PC-9 (cell line): ENCODE measurements around the gene GPX3. TPM values are rescaled to one million over a fixed set of nuclear protein-coding genes. Genes with fewer than 3 reads are reported as not detected.

Source experiments
- BruUV-seq: library from RNA; stranded (reverse); fragments of 400-500 nt; replicated peaks from 2 replicates; lab custom pipeline; 2021; lab: Mats Ljungman, UMichigan
- CTCF ChIA-PET: fragments of 300-600 bp; sonication (Branson Sonifier 250); formaldehyde crosslinking; loops from one replicate; lab custom pipeline; 2022; ENCODE audit warnings: antibody characterized with exemption; lab: Charles Lee
- POLR2A ChIA-PET: fragments of 300-600 bp; sonication (Branson Sonifier 250); formaldehyde crosslinking; loops from one replicate; lab custom pipeline; 2022; ENCODE audit warnings: antibody characterized with exemption; ENCODE audit not compliant: unreplicated experiment; lab: Charles Lee
- DNase-seq, 2 experiments: peaks; one replicate each; pipeline versions ENCODE4 v3.0.0 to v3.0.0-alpha.2; 2015 to 2022; ENCODE audit warnings: mixed read lengths in 1 of 2
- H2AFZ ChIP-seq: fragments of 200-600 bp; sonication (generic); 2 replicates; pipeline ENCODE4 v1.8.1; 2017; ENCODE audit warnings: antibody characterized with exemption
- H3F3A ChIP-seq: fragments of 200-600 bp; sonication (generic); 2 replicates; pipeline ENCODE4 v1.8.1; 2017; ENCODE audit warnings: antibody characterized with exemption, mild to moderate bottlenecking, low read depth; ENCODE audit not compliant: insufficient read depth
- H3K27ac ChIP-seq: fragments of 200-600 bp; sonication (generic); 2 replicates; pipeline ENCODE4 v1.6.1; 2016; ENCODE audit warnings: mixed run types
- H3K27me3 ChIP-seq: fragments of 200-600 bp; sonication (generic); 2 replicates; pipeline ENCODE4 v1.6.1; 2016; ENCODE audit warnings: low read depth, mixed run types; ENCODE audit not compliant: insufficient read depth
- H3K36me3 ChIP-seq: fragments of 200-600 bp; sonication (generic); 2 replicates; pipeline ENCODE4 v1.6.1; 2016; ENCODE audit warnings: low read depth, mixed run types
- H3K4me1 ChIP-seq: fragments of 200-600 bp; sonication (generic); replicated peaks from 2 replicates; pipeline ENCODE4 v1.6.1; 2016; ENCODE audit warnings: mixed run types; ENCODE audit not compliant: insufficient read depth
- H3K4me2 ChIP-seq: fragments of 200-600 bp; sonication (generic); 2 replicates; pipeline ENCODE4 v1.6.1; 2017; ENCODE audit warnings: mixed run types
- H3K4me3 ChIP-seq: fragments of 200-600 bp; sonication (generic); 2 replicates; pipeline ENCODE4 v1.6.1; 2016; ENCODE audit warnings: mixed run types
- H3K79me2 ChIP-seq: fragments of 200-600 bp; sonication (generic); 2 replicates; pipeline ENCODE4 v1.6.1; 2017; ENCODE audit warnings: low read depth, mixed run types
- H3K9me2 ChIP-seq: fragments of 200-600 bp; sonication (generic); 2 replicates; pipeline ENCODE4 v1.8.1; 2017; ENCODE audit warnings: mild to moderate bottlenecking; ENCODE audit not compliant: insufficient read depth
- H3K9me3 ChIP-seq: fragments of 200-600 bp; sonication (generic); 2 replicates; pipeline ENCODE4 v1.8.1; 2016; ENCODE audit warnings: low read depth; ENCODE audit not compliant: insufficient read depth
- H4K20me1 ChIP-seq: fragments of 200-600 bp; sonication (generic); 2 replicates; pipeline ENCODE4 v1.8.1; 2017; ENCODE audit not compliant: insufficient read depth
- CTCF ChIP-seq: fragments of 200-600 bp; sonication (generic); conservative IDR thresholded peaks from 2 replicates; pipeline ENCODE4 v1.6.1; 2017; ENCODE audit warnings: mixed run types, antibody characterized with exemption, mild to moderate bottlenecking, moderate library complexity
- EZH2 ChIP-seq: fragments of 200-600 bp; sonication (generic); IDR thresholded peaks from 2 replicates; pipeline ENCODE4 v1.8.0; 2017; ENCODE audit warnings: antibody characterized with exemption, low read depth
- intact Hi-C: fragments of 100-400 bp; cut with micrococcal nuclease; formaldehyde crosslinking; loops from one replicate; pipeline ENCODE4 v1.10.0; 2022; ENCODE audit not compliant: unreplicated experiment
- total RNA-seq: library from RNA; stranded (reverse); gene quantifications from 2 replicates; pipeline ENCODE4 v1.2.3, GENCODE V29; 2021

GPX3 gene
- total RNA-seq, 1 experiment from 2014 or later = 93.2 TPM

DNA sequence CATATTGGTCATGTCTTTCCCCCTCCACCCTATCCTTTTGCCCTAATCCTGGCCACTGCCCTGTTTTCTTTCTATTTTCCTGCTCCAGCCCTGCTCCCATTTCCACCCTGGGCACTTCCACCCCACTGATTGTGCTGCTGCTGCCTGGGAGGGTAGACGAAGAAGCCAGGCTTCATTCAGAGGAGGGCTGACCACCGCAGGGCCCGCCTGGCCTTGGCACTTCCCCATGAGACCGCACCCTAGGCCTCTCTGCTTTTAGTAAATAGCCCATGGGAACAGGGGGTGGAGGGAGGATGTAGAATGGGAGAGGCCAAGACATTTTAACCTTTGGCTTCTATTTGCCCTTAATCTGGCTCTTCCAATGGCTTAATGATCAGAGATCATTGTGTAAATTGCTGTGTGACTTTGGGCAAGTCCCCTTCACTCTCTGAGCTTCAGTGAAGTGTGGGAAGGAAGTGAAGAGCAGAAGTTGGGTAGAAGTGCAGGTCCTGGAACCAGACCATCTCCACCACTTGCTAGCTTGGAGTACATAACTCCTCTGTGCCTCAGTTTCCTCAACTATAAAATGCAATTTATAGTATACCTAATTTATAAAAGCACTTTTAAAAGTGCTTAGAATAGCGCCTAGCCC is 13.6 kb upstream of the GPX3 start:
- H4K20me1 ChIP-seq = no peaks in the 10 kb centered on the region
- H3K79me2 ChIP-seq = no peaks in the 10 kb centered on the region
- no peak overlapping the region for H2AFZ ChIP-seq
- BruUV-seq = no TSS peak
- no peaks in the 10 kb centered on the region for H3K27me3 ChIP-seq
- CTCF ChIA-PET = no interaction called here
- no peak overlapping the region for H3K4me2 ChIP-seq
- POLR2A ChIA-PET = no interaction called here
- no peaks in the 10 kb centered on the region for H3F3A ChIP-seq
- H3K9me3 ChIP-seq = no peaks in the 10 kb centered on the region
- intact Hi-C loops = loop anchor here (10.0 kb wide), 1 partner anchor 228 kb away; no protein-coding TSS in a partner anchor
- no peaks in the 10 kb centered on the region for H3K36me3 ChIP-seq
- no peaks in the 10 kb centered on the region for H3K9me2 ChIP-seq
- DNase-seq = no peak
- no peaks in the 10 kb centered on the region for H3K4me1 ChIP-seq
- H3K4me3 ChIP-seq = no peak overlapping the region
- TF ChIP-seq EZH2 (no peak), CTCF (no peak)
- H3K27ac ChIP-seq = no peak overlapping the region

DNA sequence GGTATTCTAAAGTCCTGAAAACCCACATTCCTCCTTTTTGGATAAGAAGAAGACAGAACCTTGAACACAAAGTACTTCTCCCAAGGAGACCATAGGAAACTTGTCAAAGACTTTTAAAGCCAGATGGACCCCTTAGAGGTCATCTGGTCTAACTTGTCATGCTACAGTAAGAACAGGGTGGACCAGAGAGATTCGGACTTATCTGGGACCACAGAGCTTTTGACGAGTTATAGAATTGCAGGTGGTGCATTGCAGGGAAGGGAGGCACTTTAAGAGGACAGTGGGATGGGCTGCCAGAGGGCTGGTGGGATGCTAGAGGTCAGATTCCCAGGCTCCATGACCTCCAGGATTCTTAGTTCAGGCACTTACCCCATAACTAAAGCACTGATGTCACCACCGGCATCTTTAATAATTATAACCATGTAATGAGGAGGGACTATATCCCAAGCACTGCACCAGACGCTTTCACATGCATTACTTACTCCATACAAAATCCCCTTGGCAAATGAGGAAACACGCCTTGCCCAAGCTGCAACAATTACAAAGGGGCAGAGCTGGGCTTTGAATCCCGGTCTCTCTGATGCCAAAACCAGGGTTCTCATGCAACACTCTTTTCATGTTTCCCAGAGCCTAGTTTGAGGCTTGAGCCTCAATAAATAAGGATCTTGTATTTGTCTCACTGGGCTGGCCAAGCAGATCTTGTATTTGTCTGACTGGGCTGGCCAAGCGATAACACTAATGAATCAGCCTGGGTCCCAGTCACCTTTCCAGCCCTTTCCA is 12.8 kb upstream of the GPX3 start:
- POLR2A ChIA-PET = no interaction called here
- CTCF ChIA-PET = no interaction called here
- H4K20me1 ChIP-seq = no peaks in the 10 kb centered on the region

GRCh38 chr5:151008210-151008491 is 12.2 kb upstream of the GPX3 start:
- H3F3A ChIP-seq = no peaks in the 10 kb centered on the region
- DNase-seq = no peak
- H3K4me1 ChIP-seq = no peaks in the 10 kb centered on the region
- POLR2A ChIA-PET = no interaction called here
- intact Hi-C loops = loop anchor here (10.0 kb wide), 1 partner anchor 227 kb away; no protein-coding TSS in a partner anchor
- TF ChIP-seq EZH2 (no peak), CTCF (no peak)
- BruUV-seq = no TSS peak
- H3K27me3 ChIP-seq = no peaks in the 10 kb centered on the region
- H3K9me2 ChIP-seq = no peaks in the 10 kb centered on the region
- no peak overlapping the region for H3K4me2 ChIP-seq
- H3K27ac ChIP-seq = no peak overlapping the region
- H3K79me2 ChIP-seq = no peaks in the 10 kb centered on the region
- no peaks in the 10 kb centered on the region for H4K20me1 ChIP-seq
- H3K4me3 ChIP-seq = no peak overlapping the region
- H2AFZ ChIP-seq = no peak overlapping the region
- CTCF ChIA-PET = no interaction called here
- no peaks in the 10 kb centered on the region for H3K9me3 ChIP-seq
- no peaks in the 10 kb centered on the region for H3K36me3 ChIP-seq

More for the DNA sequence above, 12.8 kb upstream of the GPX3 start:
- no TSS peak for BruUV-seq
- H3F3A ChIP-seq = no peaks in the 10 kb centered on the region
- no peaks in the 10 kb centered on the region for H3K4me1 ChIP-seq
- DNase-seq = no peak
- no peak overlapping the region for H3K4me2 ChIP-seq
- TF ChIP-seq CTCF (no peak), EZH2 (no peak)
- no peaks in the 10 kb centered on the region for H3K36me3 ChIP-seq
- H3K27me3 ChIP-seq = no peaks in the 10 kb centered on the region
- no peaks in the 10 kb centered on the region for H3K9me3 ChIP-seq
- no peak overlapping the region for H3K4me3 ChIP-seq
- intact Hi-C loops = loop anchor here (10.0 kb wide), 1 partner anchor 227 kb away; no protein-coding TSS in a partner anchor
- no peaks in the 10 kb centered on the region for H3K9me2 ChIP-seq
- H2AFZ ChIP-seq = no peak overlapping the region
- H3K79me2 ChIP-seq = no peaks in the 10 kb centered on the region
- H3K27ac ChIP-seq = no peak overlapping the region
